Measurements from ENCODE around the gene ETV5. TPM values are rescaled to one million over a fixed set of nuclear protein-coding genes. Genes with fewer than 3 reads are reported as not detected.
"Not testable (repeated sequence)": the region's sequence is repeated elsewhere in the genome, so short reads cannot be mapped to it uniquely, and the experiment has no call there.

Gene ETV5
- total RNA-seq, 2 donors from 2014 or later: 0.99 to 1.2 TPM

DNA sequence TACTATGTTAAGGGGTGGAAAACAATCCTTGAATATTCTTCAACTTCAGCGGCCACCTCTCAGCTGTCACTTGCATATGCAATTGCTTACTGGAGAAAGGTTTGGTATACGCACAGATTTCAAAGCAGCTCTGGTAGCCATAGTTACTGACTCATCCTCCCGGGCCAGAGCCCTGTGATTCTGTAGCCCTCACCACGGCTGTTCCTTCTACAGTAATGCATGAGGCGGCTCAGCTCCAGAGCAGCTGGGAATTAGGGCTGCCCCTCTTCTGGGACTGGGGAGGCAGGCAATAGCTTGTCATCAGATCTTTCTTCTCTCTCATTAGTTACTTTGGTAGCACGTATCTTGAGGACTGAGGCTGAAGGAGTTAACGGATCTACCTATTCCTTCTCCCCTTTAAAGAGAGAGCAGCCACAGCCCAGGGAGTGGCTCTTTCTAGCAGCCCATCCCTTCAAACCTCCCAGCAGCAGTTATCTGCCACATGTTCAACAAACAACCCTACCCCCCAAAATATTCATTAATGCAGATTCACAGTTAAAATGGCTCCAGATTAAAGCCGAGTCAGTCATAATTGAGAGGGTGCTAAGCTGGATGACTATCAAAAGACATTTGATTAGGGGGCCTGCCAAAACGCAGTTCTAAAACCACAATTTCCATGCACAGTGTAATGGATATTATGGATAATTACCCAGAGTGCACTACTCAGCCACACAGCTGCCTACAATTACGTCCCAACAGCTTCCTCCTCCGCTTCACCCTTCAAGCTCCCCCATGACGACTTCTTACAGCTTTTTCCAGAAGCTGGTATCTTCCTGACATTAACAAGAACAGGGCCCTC, 54.7 kb downstream of the ETV5 start:
- ATAC-seq (replicated peaks): no peak
- Mint-ChIP-seq H3K4me3 (no peak overlapping the region), H3K27ac (no peak overlapping the region), H3K9me3 (no peaks in the 10 kb centered on the region), H3K27me3 (peaks cover 52% of the 10 kb centered on the region), H3K36me3 (ENCODE audit: low read depth) (no peaks in the 10 kb centered on the region), H3K4me1 (no peaks in the 10 kb centered on the region)

DNA sequence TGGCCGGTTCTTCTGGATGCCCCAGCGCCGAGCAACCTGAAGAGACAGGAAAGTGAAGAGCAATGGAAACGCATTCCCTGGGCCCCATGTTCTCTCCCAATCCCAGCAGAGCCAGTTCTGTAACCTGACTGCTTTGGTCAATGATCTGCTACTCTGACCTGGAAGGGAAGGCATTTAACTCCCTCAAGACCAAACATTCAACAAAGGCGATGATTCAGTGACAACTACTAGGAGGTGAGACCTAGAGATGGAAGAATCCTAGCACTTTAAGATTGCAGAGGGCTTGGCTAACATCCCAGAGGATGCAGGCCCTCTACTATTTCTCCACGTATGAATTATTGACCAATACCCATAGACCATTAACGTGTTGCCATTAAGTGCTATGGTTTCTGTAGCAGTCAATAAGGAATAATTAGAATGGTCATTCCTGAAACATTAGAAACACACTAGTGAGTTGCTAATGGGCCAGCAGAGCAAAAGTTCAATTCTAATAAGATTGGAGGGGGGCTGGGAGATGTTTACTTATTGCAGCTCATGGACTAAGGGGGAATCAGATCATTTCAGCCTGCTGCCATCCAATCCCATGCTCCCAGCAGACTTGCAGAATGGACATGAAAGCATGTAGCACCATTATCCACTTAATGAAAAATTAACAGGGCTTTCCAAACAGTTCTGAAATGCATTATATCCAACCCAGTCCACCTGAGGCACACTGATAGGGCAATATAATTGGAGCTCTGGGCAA, 56.6 kb downstream of the ETV5 start:
- no peaks in the 10 kb centered on the region for H3K9me3 Mint-ChIP-seq
- H3K27me3 Mint-ChIP-seq: peaks cover 47% of the 10 kb centered on the region
- no peak for ATAC-seq (replicated peaks)
- H3K36me3 Mint-ChIP-seq (ENCODE audit: low read depth): no peaks in the 10 kb centered on the region
- H3K27ac Mint-ChIP-seq: no peak overlapping the region
- H3K4me1 Mint-ChIP-seq: no peaks in the 10 kb centered on the region
- H3K4me3 Mint-ChIP-seq: no peak overlapping the region

DNA sequence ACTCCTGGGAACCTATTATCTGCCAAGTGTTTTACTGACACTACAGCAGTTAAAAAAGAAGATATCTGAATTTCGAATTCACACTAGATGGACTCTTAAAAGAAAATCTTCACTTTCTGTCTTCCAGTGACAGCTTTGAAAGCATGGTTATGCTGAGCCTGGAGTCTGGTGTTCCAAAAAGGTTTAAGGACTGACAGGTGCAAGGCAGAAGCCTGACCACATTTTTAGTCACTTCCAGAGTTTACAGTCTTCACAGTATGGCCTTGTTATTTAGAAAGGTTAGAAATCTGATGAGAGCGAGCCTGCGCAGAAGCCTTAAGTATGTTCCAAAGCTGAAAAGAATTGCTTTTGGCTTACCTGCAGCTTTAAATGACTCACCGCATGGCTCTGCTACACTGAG, 59.9 kb downstream of the ETV5 start:
- Mint-ChIP-seq H3K4me1 (no peaks in the 10 kb centered on the region), H3K36me3 (ENCODE audit: low read depth) (no peaks in the 10 kb centered on the region), H3K4me3 (no peak overlapping the region), H3K27me3 (peaks cover 33% of the 10 kb centered on the region), H3K9me3 (no peaks in the 10 kb centered on the region), H3K27ac (no peak overlapping the region)
- no peak for ATAC-seq (replicated peaks)

- peaks cover 37% of the 10 kb centered on the region for H3K27me3 Mint-ChIP-seq
- no peaks in the 10 kb centered on the region for H3K36me3 Mint-ChIP-seq (ENCODE audit: low read depth)
- no peaks in the 10 kb centered on the region for H3K9me3 Mint-ChIP-seq
- no peak overlapping the region for H3K4me3 Mint-ChIP-seq
- ATAC-seq (replicated peaks): no peak
- no peaks in the 10 kb centered on the region for H3K4me1 Mint-ChIP-seq
- no peak overlapping the region for H3K27ac Mint-ChIP-seq
These were observed 60.8 kb downstream of the ETV5 start for GRCh38 chr3:186048119-186048518.

- Mint-ChIP-seq H3K36me3 (ENCODE audit: low read depth) (no peaks in the 10 kb centered on the region), H3K4me3 (no peak overlapping the region), H3K9me3 (no peaks in the 10 kb centered on the region), H3K27me3 (peaks cover 42% of the 10 kb centered on the region), H3K27ac (no peak overlapping the region), H3K4me1 (no peaks in the 10 kb centered on the region)
- no peak for ATAC-seq (replicated peaks)
These were observed 62.1 kb downstream of the ETV5 start for GRCh38 chr3:186046838-186047237.

- Mint-ChIP-seq H3K27me3 (peaks cover 38% of the 10 kb centered on the region), H3K4me1 (no peaks in the 10 kb centered on the region), H3K36me3 (ENCODE audit: low read depth) (no peaks in the 10 kb centered on the region), H3K27ac (no peak overlapping the region), H3K9me3 (no peaks in the 10 kb centered on the region), H3K4me3 (no peak overlapping the region)
- no peak for ATAC-seq (replicated peaks)
These were observed 63.9 kb downstream of the ETV5 start for GRCh38 chr3:186044968-186045367.

DNA sequence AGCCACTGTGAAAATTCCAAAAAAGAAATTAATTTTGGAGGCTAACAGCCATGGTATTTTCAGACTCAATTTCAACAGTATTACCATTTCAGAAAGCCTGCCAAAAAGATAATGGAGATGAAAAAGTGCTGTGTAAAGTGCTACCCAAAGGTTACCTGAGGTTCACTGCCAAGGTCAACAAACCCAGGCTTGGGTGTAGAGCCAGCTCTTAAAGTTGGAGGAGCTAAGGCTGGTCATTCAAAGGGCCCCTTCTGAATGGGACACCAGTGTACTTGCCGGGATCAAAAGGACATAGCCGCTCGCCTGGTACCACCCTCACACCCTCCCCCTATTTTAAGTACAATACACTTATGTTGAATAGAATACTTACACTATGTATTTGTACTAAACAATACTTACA, 64.5 kb downstream of the ETV5 start:
- Mint-ChIP-seq H3K4me3 (no peak overlapping the region), H3K9me3 (no peaks in the 10 kb centered on the region), H3K27ac (no peak overlapping the region), H3K36me3 (ENCODE audit: low read depth) (no peaks in the 10 kb centered on the region), H3K27me3 (peaks cover 41% of the 10 kb centered on the region), H3K4me1 (no peaks in the 10 kb centered on the region)
- ATAC-seq (replicated peaks): no peak

DNA sequence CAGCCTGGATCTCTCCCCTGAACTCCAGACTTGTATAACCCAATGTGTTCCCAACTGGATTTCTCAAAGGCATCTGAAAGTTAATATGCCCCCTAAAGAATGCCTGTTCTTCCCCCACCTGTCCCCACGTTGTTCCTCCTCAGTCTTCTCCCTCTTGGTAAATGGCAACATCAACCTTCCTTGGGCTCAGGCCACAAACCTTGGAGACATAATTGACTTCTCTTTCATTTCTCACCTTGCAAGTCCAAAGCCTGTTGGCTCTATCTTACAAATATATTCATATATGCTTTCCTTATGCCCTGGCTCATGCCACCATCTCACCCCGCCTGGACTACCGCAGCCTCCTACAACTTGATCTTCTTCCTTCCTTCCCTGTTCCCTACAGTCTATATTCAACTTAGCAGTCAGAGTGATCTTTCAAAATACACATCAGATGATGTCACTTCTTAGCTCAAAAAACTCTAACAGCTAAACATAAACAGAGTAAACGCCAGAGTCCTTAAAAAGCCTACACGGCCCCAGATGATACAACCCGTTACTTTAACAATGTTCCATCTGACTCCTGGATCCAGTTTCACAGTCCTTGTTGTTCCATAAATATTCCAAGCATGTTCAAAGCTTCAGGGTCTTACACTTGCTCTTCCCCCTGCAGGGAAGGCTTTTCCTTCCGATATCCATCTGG, 66.2 kb downstream of the ETV5 start:
- Mint-ChIP-seq H3K4me3 (no peak overlapping the region), H3K36me3 (ENCODE audit: low read depth) (no peaks in the 10 kb centered on the region), H3K4me1 (no peaks in the 10 kb centered on the region), H3K9me3 (no peaks in the 10 kb centered on the region), H3K27me3 (peaks cover 35% of the 10 kb centered on the region), H3K27ac (no peak overlapping the region)
- no peak for ATAC-seq (replicated peaks)

GRCh38 chr3:186042036-186042435, 66.9 kb downstream of the ETV5 start:
- no peaks in the 10 kb centered on the region for H3K9me3 Mint-ChIP-seq
- no peaks in the 10 kb centered on the region for H3K4me1 Mint-ChIP-seq
- H3K27ac Mint-ChIP-seq: no peak overlapping the region
- no peaks in the 10 kb centered on the region for H3K36me3 Mint-ChIP-seq (ENCODE audit: low read depth)
- ATAC-seq (replicated peaks): no peak
- no peak overlapping the region for H3K4me3 Mint-ChIP-seq
- H3K27me3 Mint-ChIP-seq: peaks cover 35% of the 10 kb centered on the region

GRCh38 chr3:186038360-186038759, 70.5 kb downstream of the ETV5 start:
- no peaks in the 10 kb centered on the region for H3K9me3 Mint-ChIP-seq
- H3K4me3 Mint-ChIP-seq: no peak overlapping the region
- H3K4me1 Mint-ChIP-seq: no peaks in the 10 kb centered on the region
- peaks cover 31% of the 10 kb centered on the region for H3K27me3 Mint-ChIP-seq
- H3K36me3 Mint-ChIP-seq (ENCODE audit: low read depth): no peaks in the 10 kb centered on the region
- no peak overlapping the region for H3K27ac Mint-ChIP-seq
- ATAC-seq (replicated peaks): no peak

GRCh38 chr3:186035277-186035676, 73.6 kb downstream of the ETV5 start:
- Mint-ChIP-seq H3K9me3 (no peaks in the 10 kb centered on the region), H3K27me3 (peaks cover 21% of the 10 kb centered on the region), H3K4me3 (no peak overlapping the region), H3K27ac (no peak overlapping the region), H3K4me1 (no peaks in the 10 kb centered on the region), H3K36me3 (ENCODE audit: low read depth) (no peaks in the 10 kb centered on the region)
- ATAC-seq (replicated peaks): no peak

DNA sequence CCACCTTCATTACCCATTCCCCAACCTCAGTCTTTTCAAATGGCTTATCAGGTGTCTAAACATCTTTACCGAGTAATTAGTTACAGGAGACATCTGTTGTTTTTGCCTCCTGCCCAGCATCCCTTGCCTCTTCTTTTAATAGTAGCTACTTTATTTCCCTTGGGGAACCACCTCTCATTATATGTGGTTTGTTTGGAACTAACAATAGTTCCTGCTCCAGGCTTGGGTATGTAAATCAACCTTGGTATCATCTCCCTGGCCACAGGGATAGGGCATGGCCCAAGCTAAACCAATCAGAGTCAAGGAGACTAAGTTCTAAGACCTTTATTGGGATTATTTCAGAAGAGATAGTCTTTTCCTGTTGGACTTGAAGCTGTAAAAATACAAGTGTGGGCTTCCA, 76.6 kb downstream of the ETV5 start:
- ATAC-seq (replicated peaks): no peak

DNA sequence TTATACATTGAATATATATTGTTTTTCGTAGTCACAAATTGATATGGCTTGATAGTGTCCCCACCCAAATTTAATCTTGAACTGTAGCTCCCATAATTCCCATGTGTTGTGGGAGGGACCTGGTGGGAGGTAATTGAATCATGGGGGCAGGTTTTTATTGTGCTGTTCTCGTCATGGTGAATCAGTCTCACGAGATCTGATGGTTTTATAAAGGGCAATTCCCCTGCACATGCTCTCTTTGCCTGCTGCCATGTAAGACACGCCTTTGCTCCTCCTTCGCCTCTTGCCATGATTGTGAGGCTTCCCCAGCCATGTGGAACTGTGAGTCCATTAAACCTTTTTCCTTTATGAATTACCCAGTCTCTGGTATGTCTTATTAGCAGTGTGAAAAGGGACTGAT, 82.9 kb downstream of the ETV5 start:
- not testable (repeated sequence) for ATAC-seq (replicated peaks); H3K36me3 Mint-ChIP-seq (ENCODE audit: low read depth); H3K27ac Mint-ChIP-seq; H3K9me3 Mint-ChIP-seq; H3K4me1 Mint-ChIP-seq; H3K4me3 Mint-ChIP-seq
- peaks cover 20% of the 10 kb centered on the region for H3K27me3 Mint-ChIP-seq

More for the DNA sequence above, 76.6 kb downstream of the ETV5 start:
- H3K36me3 Mint-ChIP-seq (ENCODE audit: low read depth): no peaks in the 10 kb centered on the region
- peaks cover 15% of the 10 kb centered on the region for H3K27me3 Mint-ChIP-seq
- H3K4me3 Mint-ChIP-seq: no peak overlapping the region
- H3K9me3 Mint-ChIP-seq: no peaks in the 10 kb centered on the region
- H3K4me1 Mint-ChIP-seq: no peaks in the 10 kb centered on the region
- no peak overlapping the region for H3K27ac Mint-ChIP-seq

DNA sequence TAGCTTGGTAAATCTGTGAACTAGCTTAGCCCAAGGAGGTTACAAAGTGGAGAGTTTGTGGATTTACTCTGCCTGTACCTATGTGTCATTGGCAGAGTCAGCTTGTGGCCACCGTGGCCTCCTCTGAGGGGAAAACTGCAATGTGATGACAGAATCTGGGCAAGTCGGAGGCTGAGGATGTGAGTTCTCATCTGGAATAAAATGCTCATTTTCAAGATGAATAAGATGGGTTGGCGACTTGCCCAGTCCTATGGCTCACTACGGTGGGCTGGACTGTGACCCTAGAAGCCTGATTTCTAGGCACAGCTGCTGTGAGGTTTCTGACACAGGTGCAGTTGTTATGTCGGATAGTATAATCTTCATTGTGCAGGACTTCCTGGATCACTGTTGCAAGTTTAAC, 83.7 kb downstream of the ETV5 start:
- Mint-ChIP-seq H3K4me3 (no peak overlapping the region), H3K27me3 (peaks cover 15% of the 10 kb centered on the region), H3K36me3 (ENCODE audit: low read depth) (no peaks in the 10 kb centered on the region), H3K27ac (no peak overlapping the region), H3K4me1 (peaks cover 4% of the 10 kb centered on the region), H3K9me3 (no peaks in the 10 kb centered on the region)
- ATAC-seq (replicated peaks): peak; percentile 94

- Mint-ChIP-seq H3K4me1 (peaks cover 4% of the 10 kb centered on the region), H3K27me3 (peaks cover 15% of the 10 kb centered on the region), H3K36me3 (ENCODE audit: low read depth) (no peaks in the 10 kb centered on the region), H3K9me3 (no peaks in the 10 kb centered on the region), H3K27ac (no peak overlapping the region), H3K4me3 (no peak overlapping the region)
- no peak for ATAC-seq (replicated peaks)
These were observed 84.7 kb downstream of the ETV5 start for GRCh38 chr3:186024210-186024609.
